ENCODE results near the gene COX19. TPM values are rescaled to one million over a fixed set of nuclear protein-coding genes. Genes with fewer than 3 reads are reported as not detected.

The COX19 gene
- total and polyA plus RNA-seq, 2 of the 13 experiments (the other 11 are each of a cell fraction or from before 2014, with no cell fraction given), result 11.5 to 21.7 TPM

GRCh38 chr7:926061-927030, 49.0 kb downstream of the COX19 start (continued):
- TF ChIP-seq HNF4A (CRISPR knock-in tag; IDR thresholded peaks at IDR 0.05), result peak; percentile 97
- TF ChIP-seq MLX (CRISPR knock-in tag; IDR thresholded peaks at IDR 0.05), result peak; percentile 54
- TF ChIP-seq HINFP (CRISPR knock-in tag; IDR thresholded peaks at IDR 0.05; ENCODE audit: low read depth), result 0 out of 2 replicates have a peak, but pooled peaks have one; percentile 28
- TF ChIP-seq RXRB (CRISPR knock-in tag; IDR thresholded peaks at IDR 0.05; ENCODE audit: borderline replicate concordance), result peak; percentile 90
- TF ChIP-seq THAP8 (CRISPR knock-in tag; IDR thresholded peaks at IDR 0.05; ENCODE audit: borderline replicate concordance), result no peak
- TF ChIP-seq RXRA (CRISPR knock-in tag; IDR thresholded peaks at IDR 0.05), result peak; percentile 98
- TF ChIP-seq GMEB1 (CRISPR knock-in tag; IDR thresholded peaks at IDR 0.05; ENCODE audit: borderline replicate concordance), result peak; percentile 40; the same call in 1 of the 2 replicates
- no peak for TF ChIP-seq FIP1L1 (IDR thresholded peaks at IDR 0.05; ENCODE audit: borderline replicate concordance, insufficient read depth, low read depth, low read length)
- TF ChIP-seq EP300 (IDR thresholded peaks at IDR 0.05; ENCODE audit: low read depth in 2 of 2, low read length in 2 of 2), result peak in 1 of 2 experiments; percentile 68; a peak in 2 of 4 replicates
- peak; percentile 69; the same call in 1 of the 2 replicates for TF ChIP-seq EP300 (CRISPR knock-in tag; IDR thresholded peaks at IDR 0.05; ENCODE audit: borderline replicate concordance)
- TF ChIP-seq ZNF460 (CRISPR knock-in tag; IDR thresholded peaks at IDR 0.05; ENCODE audit: borderline replicate concordance), result peak; percentile 20; the same call in 1 of the 2 replicates
- TF ChIP-seq ESRRA (CRISPR knock-in tag; IDR thresholded peaks at IDR 0.05; ENCODE audit: low read depth), result peak; percentile 92
- 0 out of 2 replicates have a peak, but pooled peaks have one; percentile 5 for TF ChIP-seq ZNF431 (CRISPR knock-in tag; IDR thresholded peaks at IDR 0.05; ENCODE audit: borderline replicate concordance, low read depth)
- peak; percentile 47 for TF ChIP-seq YY1 (IDR thresholded peaks at IDR 0.05; ENCODE audit: insufficient read depth, insufficient replicate concordance, low read depth, low read length)
- peak; percentile 29 for TF ChIP-seq ASH2L (IDR thresholded peaks at IDR 0.05; ENCODE audit: insufficient read length, low read depth, low read length)
- TF ChIP-seq ZBTB7B (CRISPR knock-in tag; IDR thresholded peaks at IDR 0.05), result peak; percentile 97
- no peak for TF ChIP-seq HNF1A (IDR thresholded peaks at IDR 0.05; ENCODE audit: low read depth)
- TF ChIP-seq HNF1A (CRISPR knock-in tag; IDR thresholded peaks at IDR 0.05; ENCODE audit: borderline replicate concordance), result peak; percentile 61
